H1 (cell line): ENCODE data around the gene LRRTM4. TPM values are rescaled to one million over a fixed set of nuclear protein-coding genes. Genes with fewer than 3 reads are reported as not detected.

ENCODE experiments used
- CTCF ChIA-PET: fragments of 300-600 bp; sonication (Branson Sonifier 250); formaldehyde crosslinking; loops from one replicate; lab custom pipeline; 2021; ENCODE audit not compliant: partially characterized antibody; lab: Charles Lee
- POLR2A ChIA-PET: fragments of 300-600 bp; sonication (Branson Sonifier 250); formaldehyde crosslinking; loops from one replicate; lab custom pipeline; 2021; ENCODE audit warnings: inconsistent platforms; ENCODE audit not compliant: partially characterized antibody; lab: Charles Lee
- DNase-seq, 2 experiments: peaks; one replicate each; pipeline versions ENCODE4 v3.0.0 to v3.0.0-alpha.2; 2010 to 2022; ENCODE audit warnings: low spot score in 2 of 2, low read depth in 1 of 2, mixed read lengths in 1 of 2
- FAIRE-seq: peaks from 2 replicates; lab custom pipeline; 2011; peaks lifted over from hg19 to GRCh38; lab: Jason Lieb, UNC
- H2AFZ ChIP-seq: 2 replicates; pipeline ENCODE4 v1.8.1; 2012; ENCODE audit warnings: low read length, inconsistent platforms
- H2AK5ac ChIP-seq: 2 replicates; pipeline ENCODE4 v1.6.1; 2013; ENCODE audit warnings: low read depth, low read length
- H2BK120ac ChIP-seq: replicated peaks from 2 replicates; pipeline ENCODE3; 2013; ENCODE audit warnings: low read depth, low read length, inconsistent platforms
- H2BK12ac ChIP-seq: 2 replicates; pipeline ENCODE4 v1.6.1; 2013; ENCODE audit warnings: low read depth, low read length
- H2BK15ac ChIP-seq: 2 replicates; pipeline ENCODE4 v1.6.1; 2013; ENCODE audit warnings: low read length
- H2BK20ac ChIP-seq: 2 replicates; pipeline ENCODE4 v1.6.1; 2013; ENCODE audit warnings: low read length
- H2BK5ac ChIP-seq: 2 replicates; pipeline ENCODE4 v1.6.1; 2013; ENCODE audit warnings: low read depth, low read length
- H3K14ac ChIP-seq: 2 replicates; pipeline ENCODE4 v1.6.1; 2013; ENCODE audit warnings: inconsistent platforms; ENCODE audit not compliant: insufficient read length
- H3K18ac ChIP-seq: 2 replicates; pipeline ENCODE4 v1.6.1; 2013; ENCODE audit warnings: low read length; ENCODE audit errors: extremely low read depth
- H3K23ac ChIP-seq: 2 replicates; pipeline ENCODE4 v1.6.1; 2013; ENCODE audit warnings: inconsistent platforms; ENCODE audit not compliant: insufficient read length
- H3K23me2 ChIP-seq: 2 replicates; pipeline ENCODE4 v1.6.1; 2013; ENCODE audit warnings: low read depth, low read length
- H3K27ac ChIP-seq: 2 replicates; pipeline ENCODE4 v1.6.1; 2011; ENCODE audit warnings: low read depth, low read length, inconsistent platforms
- H3K27me3 ChIP-seq, 4 experiments: replicated peaks in 1 of 4; 1 replicate in 1 of 4; 2 replicates in 3 of 4; pipeline versions ENCODE4 v1.6.1 to v1.8.1; 2011 to 2013; ENCODE audit warnings: low read length in 3 of 4, mild to moderate bottlenecking in 3 of 4, inconsistent platforms in 2 of 4, mixed read lengths in 2 of 4, moderate library complexity in 1 of 4; ENCODE audit not compliant: control insufficient read depth in 3 of 4, insufficient read depth in 3 of 4; ENCODE audit errors: extremely low read depth in 1 of 4
- H3K36me3 ChIP-seq, 4 experiments: 2 replicates each; pipeline versions ENCODE4 v1.6.1 to v1.8.1; 2011 to 2013; ENCODE audit warnings: mild to moderate bottlenecking in 4 of 4, low read length in 3 of 4, moderate library complexity in 2 of 4, control low read depth in 1 of 4, inconsistent platforms in 1 of 4; ENCODE audit not compliant: insufficient read depth in 4 of 4, control insufficient read depth in 2 of 4
- H3K4ac ChIP-seq: replicated peaks from 2 replicates; pipeline ENCODE3; 2013; ENCODE audit warnings: low read length, low read depth, mixed read lengths, inconsistent platforms; ENCODE audit not compliant: insufficient read length
- H3K4me1 ChIP-seq, 4 experiments: replicated peaks in 1 of 4; 1 replicate in 1 of 4; 2 replicates in 3 of 4; pipeline versions ENCODE4 v1.6.1 to v1.8.1; 2011 to 2013; ENCODE audit warnings: low read length in 3 of 4, inconsistent platforms in 2 of 4, mixed read lengths in 1 of 4; ENCODE audit not compliant: insufficient read depth in 4 of 4, control insufficient read depth in 3 of 4
- H3K4me2 ChIP-seq, 2 experiments: 2 replicates each; pipeline versions ENCODE4 v1.6.1 to v1.8.1; 2011 to 2013; ENCODE audit warnings: low read depth in 2 of 2, low read length in 2 of 2, control low read depth in 1 of 2, inconsistent platforms in 1 of 2, mild to moderate bottlenecking in 1 of 2; ENCODE audit not compliant: insufficient read depth in 1 of 2
- H3K4me3 ChIP-seq, 4 experiments: fragments of 200-600, 300-600 bp in 1 of 4; sonication (generic), shearing (Covaris generic), sonication (Bioruptor Twin) in 1 of 4; 2 replicates each; pipeline versions ENCODE4 v1.5.1 to v1.8.1; 2011 to 2016; ENCODE audit warnings: low read length in 4 of 4, low read depth in 3 of 4, control low read depth in 2 of 4, inconsistent platforms in 2 of 4, mild to moderate bottlenecking in 2 of 4, mixed read lengths in 1 of 4, moderate library complexity in 1 of 4; ENCODE audit not compliant: insufficient read depth in 2 of 4; ENCODE audit errors: extremely low read depth in 1 of 4
- H3K56ac ChIP-seq: replicated peaks from 2 replicates; pipeline ENCODE3; 2013; ENCODE audit warnings: low read depth, mild to moderate bottlenecking, mixed read lengths, low read length, inconsistent platforms; ENCODE audit not compliant: insufficient read length
- H3K79me1 ChIP-seq: 2 replicates; pipeline ENCODE4 v1.6.1; 2013; ENCODE audit warnings: low read depth, low read length, control low read depth
- H3K79me2 ChIP-seq, 2 experiments: 2 replicates each; pipeline versions ENCODE4 v1.6.1 to v1.8.1; 2012 to 2013; ENCODE audit warnings: low read length in 2 of 2, mild to moderate bottlenecking in 2 of 2, inconsistent platforms in 1 of 2; ENCODE audit not compliant: insufficient read depth in 2 of 2, control insufficient read depth in 1 of 2
- H3K9ac ChIP-seq, 4 experiments: replicated peaks in 1 of 4; 1 replicate in 1 of 4; 2 replicates in 3 of 4; pipeline versions ENCODE4 v1.6.1 to v1.8.1; 2011 to 2013; ENCODE audit warnings: low read depth in 3 of 4, low read length in 3 of 4, control low read depth in 2 of 4, mild to moderate bottlenecking in 2 of 4, moderate library complexity in 2 of 4, inconsistent platforms in 1 of 4; ENCODE audit errors: extremely low read depth in 1 of 4
- H3K9me3 ChIP-seq, 2 experiments: 2 replicates each; pipeline versions ENCODE4 v1.6.1 to v1.8.1; 2012 to 2013; ENCODE audit warnings: mild to moderate bottlenecking in 2 of 2, moderate library complexity in 2 of 2, control low read depth in 1 of 2, inconsistent platforms in 1 of 2, low read depth in 1 of 2, low read length in 1 of 2, mixed read lengths in 1 of 2; ENCODE audit not compliant: insufficient read depth in 2 of 2
- H4K20me1 ChIP-seq, 2 experiments: replicated peaks in 1 of 2; 2 replicates each; pipeline versions ENCODE3 to v1.8.1; 2011 to 2013; ENCODE audit warnings: inconsistent platforms in 2 of 2, low read length in 2 of 2, mild to moderate bottlenecking in 1 of 2; ENCODE audit not compliant: insufficient read depth in 2 of 2, control insufficient read depth in 1 of 2
- H4K5ac ChIP-seq: 2 replicates; pipeline ENCODE4 v1.6.1; 2013; ENCODE audit warnings: low read length, low read depth, mixed read lengths, inconsistent platforms; ENCODE audit not compliant: insufficient read length
- H4K8ac ChIP-seq: 2 replicates; pipeline ENCODE4 v1.8.0; 2013; ENCODE audit warnings: mild to moderate bottlenecking, moderate library complexity, low read length, inconsistent platforms; ENCODE audit not compliant: insufficient read depth; ENCODE audit errors: extremely low read depth
- H4K91ac ChIP-seq: replicated peaks from 2 replicates; pipeline ENCODE3; 2013; ENCODE audit warnings: low read length, mixed read lengths, inconsistent platforms; ENCODE audit not compliant: insufficient read length
- BRCA1 ChIP-seq: IDR thresholded peaks from 2 replicates; pipeline ENCODE4 v1.6.1; 2012; ENCODE audit warnings: low read depth, low read length, improper control_type of control experiment
- CBX5 ChIP-seq: fragments of 300-800, 300-1000 bp; sonication (generic); IDR thresholded peaks from 2 replicates; pipeline ENCODE4 v1.7.1; 2016; ENCODE audit warnings: antibody characterized with exemption, low read length, low read depth
- EGR1 ChIP-seq: IDR thresholded peaks from 2 replicates; pipeline ENCODE4 v1.6.1; 2011; ENCODE audit warnings: low read depth, low read length, borderline replicate concordance
- KDM1A ChIP-seq: fragments of 200-600, 300-600 bp; sonication (generic); IDR thresholded peaks from 2 replicates; pipeline ENCODE4 v1.7.1; 2016; ENCODE audit warnings: mild to moderate bottlenecking, low read length, borderline replicate concordance
- MAFK ChIP-seq: IDR thresholded peaks from 2 replicates; pipeline ENCODE4 v1.6.1; 2012; ENCODE audit warnings: low read depth, mild to moderate bottlenecking, improper control_type of control experiment, low read length
- POLR2AphosphoS5 ChIP-seq: IDR thresholded peaks from 2 replicates; pipeline ENCODE4 v1.6.1; 2011; ENCODE audit warnings: low read depth, low read length
- RBBP5 ChIP-seq: IDR thresholded peaks from 2 replicates; pipeline ENCODE4 v1.7.1; 2012; ENCODE audit warnings: low read depth, mild to moderate bottlenecking, inconsistent platforms, low read length, moderate library complexity, borderline replicate concordance
- RNF2 ChIP-seq: fragments of 200-900, 300-1000 bp; sonication (generic); IDR thresholded peaks from 2 replicates; pipeline ENCODE4 v1.7.1; 2016; ENCODE audit warnings: borderline replicate concordance, low read depth, mild to moderate bottlenecking, antibody characterized with exemption, low read length; ENCODE audit not compliant: poor library complexity, severe bottlenecking; ENCODE audit errors: missing control alignments
- SIX5 ChIP-seq: IDR thresholded peaks from 2 replicates; pipeline ENCODE4 v1.6.1; 2011; ENCODE audit warnings: mild to moderate bottlenecking, low read depth, low read length
- TBP ChIP-seq: IDR thresholded peaks from 2 replicates; pipeline ENCODE4 v1.6.1; 2011; ENCODE audit warnings: low read depth, low read length, improper control_type of control experiment
- TEAD4 ChIP-seq: IDR thresholded peaks from 2 replicates; pipeline ENCODE4 v1.6.1; 2012; ENCODE audit warnings: low read depth, low read length, inconsistent platforms, mixed read lengths
- ZNF274 ChIP-seq: IDR thresholded peaks from 2 replicates; pipeline ENCODE4 v1.7.0; 2012; ENCODE audit warnings: low read length, borderline replicate concordance; ENCODE audit errors: extremely low read depth
- WGBS, 2 experiments: shearing (Covaris generic) in 1 of 2; methylation state at CpG; one replicate each; pipeline versions ENCODE4 v1.1.6 to v1.1.7; 2013 to 2015; ENCODE audit warnings: low lambda C conversion rate in 2 of 2, mixed read lengths in 2 of 2, inconsistent platforms in 1 of 2, low coverage in 1 of 2, missing lambda C conversion rate in 1 of 2; ENCODE audit not compliant: insufficient replicate concordance in 2 of 2, insufficient coverage in 1 of 2, insufficient read length in 1 of 2; ENCODE audit errors: extremely low coverage in 1 of 2, missing lambda C conversion rate in 1 of 2; 5-methylcytosine and 5-hydroxymethylcytosine counted together
- polyA plus RNA-seq, 7 experiments: library from polyadenylated mRNA; depleted of rRNA in 3 of 7; stranded (reverse) in 5 of 7; unstranded in 2 of 7; fragments of >200 nt in 5 of 7; fragments of 200-250 nt in 2 of 7; gene quantifications; 1 replicate in 5 of 7; 2 replicates in 1 of 7; 4 replicates in 1 of 7; pipeline versions ENCODE4 v1.2.1 to v1.2.3, GENCODE V29; 2011 to 2013; ENCODE audit warnings: missing spikeins in 2 of 7, mixed read lengths in 2 of 7
- total RNA-seq: library from RNA; stranded (reverse); fragmentation: NEBNext Ultra II Directional; extraction: Animal tissue kit (Norgen Biotek cat#: 25700); gene quantifications from 2 replicates; pipeline ENCODE4 v1.2.1, GENCODE V29; 2021

LRRTM4 gene
- total and polyA plus RNA-seq, 2 of the 8 experiments (the other 6 are each of a cell fraction or from before 2014, with no cell fraction given): 3.6 to 9.5 TPM

- Histone ChIP-seq H3K4me1 (peaks cover 0 to 13% (median 6%) of the 10 kb centered on the region in 4 experiments; a peak in 4 of 7 replicates), H4K5ac (no peak overlapping the region), H3K9me3 (no peaks in the 10 kb centered on the region), H2AFZ (no peak overlapping the region), H4K91ac (no peak overlapping the region), H3K4me2 (no peak overlapping the region), H4K8ac (no peak overlapping the region), H3K4me3 (no peak overlapping the region), H3K14ac (no peak overlapping the region), H3K18ac (no peak overlapping the region), H3K27me3 (no peaks in the 10 kb centered on the region), H3K23me2 (no peaks in the 10 kb centered on the region; the same call in 1 of the 2 replicates), H3K27ac (no peak overlapping the region), H2AK5ac (no peak overlapping the region), H2BK5ac (no peak overlapping the region), H3K36me3 (no peaks in the 10 kb centered on the region), H3K79me1 (no peaks in the 10 kb centered on the region), H3K79me2 (no peaks in the 10 kb centered on the region), H3K9ac (no peak overlapping the region), H4K20me1 (no peaks in the 10 kb centered on the region), H3K4ac (no peak overlapping the region), H3K23ac (no peak overlapping the region), H2BK120ac (no peak overlapping the region), H2BK15ac (no peak overlapping the region), H2BK12ac (no peak overlapping the region), H3K56ac (no peak overlapping the region), H2BK20ac (no peak overlapping the region)
- CTCF ChIA-PET: no interaction called here
- DNase-seq (no peak), FAIRE-seq (no peak)
- POLR2A ChIA-PET: interaction anchor here (0.7 kb wide), 1 partner anchor 10 kb away, joined by 3 read pairs; no protein-coding TSS in a partner anchor
- TF ChIP-seq CBX5 (no peak), BRCA1 (no peak), ZNF274 (no peak), MAFK (no peak), EGR1 (no peak), KDM1A (no peak), SIX5 (no peak), TEAD4 (no peak), RNF2 (no peak), TBP (no peak), POLR2AphosphoS5 (no peak), RBBP5 (no peak)
- WGBS, 2 experiments: 76% methylated on average over 2 of the region's 2 CpGs; no CpG with 5 or more reads in 1 of the 2 experiments
Observed at GRCh38 chr2:77013457-77013856, 508.7 kb downstream of the LRRTM4 start.
